ENCODE data around the gene IL1RAPL1.

IL1RAPL1 gene

DNA sequence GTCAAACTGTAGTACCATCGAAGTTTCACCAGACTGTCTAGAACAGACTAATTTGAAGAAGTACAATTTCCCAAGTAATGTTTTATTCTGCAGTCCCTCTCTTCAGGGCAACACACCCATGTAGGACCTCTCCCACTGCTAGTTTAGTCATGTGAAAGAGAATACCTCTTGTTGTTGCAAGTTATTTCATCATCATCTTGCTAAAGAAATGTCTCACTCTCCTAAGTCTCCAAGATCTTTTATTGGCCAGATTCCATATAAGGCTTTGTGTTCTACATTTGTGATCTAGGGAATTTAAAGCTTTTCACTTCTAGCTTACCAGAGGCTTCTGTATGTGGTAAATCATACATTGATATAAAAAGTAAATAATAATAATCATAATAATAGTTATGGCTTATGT is 882.8 kb downstream of the IL1RAPL1 start:
- no peak for DNase-seq (ENCODE audit: low read depth in 1 of 2, low spot score in 1 of 2)
- in situ Hi-C loops (cut with HindIII; ENCODE audit: low pct_unique_long_range_greater_than_20kb, low sequenced_read_pairs), result no loop called here
- TF ChIP-seq JUND (IDR thresholded peaks at IDR 0.05; ENCODE audit: low read depth), result no peak

DNA sequence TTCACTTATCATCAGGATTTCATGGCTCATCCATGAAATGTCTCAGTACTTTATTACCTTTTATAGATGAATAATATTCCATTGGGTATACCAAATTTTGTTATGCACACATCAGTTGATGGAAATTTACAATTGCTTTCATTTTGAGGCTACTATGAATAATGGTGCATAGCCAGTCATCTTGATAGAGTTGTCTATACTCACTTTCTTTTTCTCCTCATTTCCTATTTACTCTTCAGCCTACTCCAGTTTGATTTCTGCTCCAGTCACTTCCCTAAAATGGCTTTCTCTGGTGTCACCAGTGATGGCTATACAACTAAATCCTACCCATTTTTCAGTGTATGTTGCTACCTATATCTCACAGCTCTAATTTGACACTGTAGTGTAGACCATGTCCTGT is 884.6 kb downstream of the IL1RAPL1 start:
- in situ Hi-C loops (cut with HindIII; ENCODE audit: low pct_unique_long_range_greater_than_20kb, low sequenced_read_pairs), result no loop called here
- no peak for TF ChIP-seq JUND (IDR thresholded peaks at IDR 0.05; ENCODE audit: low read depth)
- no peak for DNase-seq (ENCODE audit: low read depth in 1 of 2, low spot score in 1 of 2)

DNA sequence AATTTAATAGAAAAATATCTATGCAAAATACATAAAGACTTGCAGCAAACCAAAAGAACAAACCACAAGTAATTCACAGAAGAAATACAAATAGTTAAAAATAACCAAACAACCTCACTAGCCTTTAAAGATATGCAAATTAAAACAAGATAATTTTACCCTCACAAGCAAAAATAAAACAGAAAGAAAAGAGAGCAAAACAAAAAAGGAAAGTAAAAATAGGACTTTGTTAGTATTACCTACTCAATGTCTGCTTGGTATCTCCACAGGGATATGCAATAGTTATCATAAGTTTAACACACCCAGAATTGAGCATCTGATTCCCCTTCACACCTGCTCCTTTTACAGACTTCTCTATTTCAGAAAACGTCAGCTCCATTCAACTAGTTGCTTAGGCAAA is 890.6 kb downstream of the IL1RAPL1 start:
- DNase-seq (ENCODE audit: low read depth in 1 of 2, low spot score in 1 of 2), result no peak
- in situ Hi-C loops (cut with HindIII; ENCODE audit: low pct_unique_long_range_greater_than_20kb, low sequenced_read_pairs), result no loop called here
- no peak for TF ChIP-seq JUND (IDR thresholded peaks at IDR 0.05; ENCODE audit: low read depth)

DNA sequence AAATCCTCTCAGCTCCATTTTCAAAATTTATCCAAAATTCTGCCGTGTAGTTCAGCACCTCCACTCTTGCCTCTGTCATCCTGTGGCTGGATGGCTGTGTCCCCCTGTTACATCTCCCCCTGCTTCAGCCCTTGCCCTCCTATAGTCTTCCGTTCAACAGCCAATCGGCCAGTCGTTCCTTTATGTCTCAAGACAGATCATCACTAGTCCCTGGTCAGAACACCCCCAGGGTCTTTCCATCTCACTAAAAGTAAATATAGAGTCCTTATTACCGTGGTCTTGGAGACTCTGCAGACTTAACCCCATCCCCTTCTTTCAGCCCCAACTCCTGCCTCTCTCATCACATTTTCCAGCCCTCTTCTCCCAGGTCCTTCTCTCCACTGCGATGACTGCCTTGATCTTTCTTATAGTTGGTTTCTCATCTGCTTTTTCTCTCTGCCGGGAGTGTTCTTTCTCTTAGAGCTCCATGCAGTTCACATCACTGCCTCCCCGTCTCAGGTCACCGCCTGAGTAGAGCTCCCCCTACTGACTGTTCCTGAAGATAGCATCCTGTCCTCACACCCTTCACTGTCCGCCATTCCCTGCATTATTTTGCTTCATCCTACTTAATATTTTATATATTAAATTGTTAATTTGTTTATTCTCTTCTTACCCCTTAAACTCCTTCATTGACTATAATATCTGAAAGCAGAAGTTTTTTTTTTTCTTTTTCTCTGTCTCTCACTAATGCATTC is 891.3 kb downstream of the IL1RAPL1 start:
- DNase-seq (ENCODE audit: low read depth in 1 of 2, low spot score in 1 of 2), result peak; percentile 12 to 53

GRCh38 chrX:29487214-29487613 is 900.0 kb downstream of the IL1RAPL1 start:
- in situ Hi-C loops (cut with HindIII; ENCODE audit: low pct_unique_long_range_greater_than_20kb, low sequenced_read_pairs), result no loop called here
- TF ChIP-seq JUND (IDR thresholded peaks at IDR 0.05; ENCODE audit: low read depth), result no peak
- DNase-seq (ENCODE audit: low read depth in 1 of 2, low spot score in 1 of 2), result no peak

More for the DNA sequence above, 891.3 kb downstream of the IL1RAPL1 start:
- in situ Hi-C loops (cut with HindIII; ENCODE audit: low pct_unique_long_range_greater_than_20kb, low sequenced_read_pairs), result no loop called here
- TF ChIP-seq JUND (IDR thresholded peaks at IDR 0.05; ENCODE audit: low read depth), result no peak

- in situ Hi-C loops (cut with HindIII; ENCODE audit: low pct_unique_long_range_greater_than_20kb, low sequenced_read_pairs), result no loop called here
- TF ChIP-seq JUND (IDR thresholded peaks at IDR 0.05; ENCODE audit: low read depth), result no peak
- no peak for DNase-seq (ENCODE audit: low read depth in 1 of 2, low spot score in 1 of 2)
Measured at GRCh38 chrX:29487714-29488113, 900.5 kb downstream of the IL1RAPL1 start.

DNA sequence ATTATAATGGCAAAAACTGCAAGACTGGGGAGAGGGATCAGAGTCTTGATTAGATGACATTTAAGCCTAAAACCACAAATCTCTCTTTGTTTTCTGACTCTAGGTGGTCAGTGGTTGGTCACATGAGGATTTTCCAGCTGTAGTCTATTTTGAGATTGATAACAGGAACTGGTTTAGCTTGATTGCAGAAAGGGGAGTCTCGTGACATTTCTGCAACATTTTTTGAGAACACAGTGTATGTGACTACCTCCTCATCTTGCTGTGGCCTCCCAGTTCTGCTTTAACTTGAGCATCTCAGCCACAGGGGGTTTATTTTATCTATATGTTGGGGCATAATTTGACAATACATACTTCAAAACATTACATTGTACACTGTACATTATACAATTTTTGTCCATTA is 901.7 kb downstream of the IL1RAPL1 start:
- TF ChIP-seq JUND (IDR thresholded peaks at IDR 0.05; ENCODE audit: low read depth), result no peak
- in situ Hi-C loops (cut with HindIII; ENCODE audit: low pct_unique_long_range_greater_than_20kb, low sequenced_read_pairs), result no loop called here
- no peak for DNase-seq (ENCODE audit: low read depth in 1 of 2, low spot score in 1 of 2)

GRCh38 chrX:29490606-29491005 is 903.4 kb downstream of the IL1RAPL1 start:
- in situ Hi-C loops (cut with HindIII; ENCODE audit: low pct_unique_long_range_greater_than_20kb, low sequenced_read_pairs), result no loop called here

GRCh38 chrX:29491659-29492058 is 904.4 kb downstream of the IL1RAPL1 start:
- TF ChIP-seq JUND (IDR thresholded peaks at IDR 0.05; ENCODE audit: low read depth), result no peak
- in situ Hi-C loops (cut with HindIII; ENCODE audit: low pct_unique_long_range_greater_than_20kb, low sequenced_read_pairs), result no loop called here
- no peak for DNase-seq (ENCODE audit: low read depth in 1 of 2, low spot score in 1 of 2)

More at GRCh38 chrX:29490606-29491005, 903.4 kb downstream of the IL1RAPL1 start:
- no peak for TF ChIP-seq JUND (IDR thresholded peaks at IDR 0.05; ENCODE audit: low read depth)
- DNase-seq (ENCODE audit: low read depth in 1 of 2, low spot score in 1 of 2), result no peak

DNA sequence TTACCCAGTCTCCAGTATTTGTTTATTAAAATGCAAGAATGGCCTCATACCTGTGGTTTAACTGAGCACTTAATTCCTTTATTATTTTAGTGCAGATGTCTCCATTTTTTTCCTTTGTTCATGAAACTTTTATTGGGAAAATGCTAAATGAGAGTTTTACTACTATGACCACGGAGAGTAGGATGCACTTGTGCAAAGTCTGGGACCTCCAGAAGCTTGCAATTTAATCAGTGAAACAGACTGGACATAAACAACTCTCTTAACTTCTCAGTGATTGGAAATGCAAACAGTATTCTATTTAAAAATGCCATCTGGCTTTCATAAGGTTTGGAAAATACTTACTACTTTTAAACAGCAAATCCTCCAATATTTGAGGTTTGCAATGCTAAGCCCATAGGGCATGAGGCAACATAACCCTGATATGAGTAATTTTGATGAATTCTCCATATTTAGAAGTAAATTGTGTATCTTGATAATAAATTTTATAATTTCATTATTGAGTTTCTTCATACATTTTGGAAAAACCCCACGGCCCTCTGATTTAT is 909.5 kb downstream of the IL1RAPL1 start:
- TF ChIP-seq JUND (IDR thresholded peaks at IDR 0.05; ENCODE audit: low read depth), result no peak
- DNase-seq (ENCODE audit: low read depth in 1 of 2, low spot score in 1 of 2), result no peak
- in situ Hi-C loops (cut with HindIII; ENCODE audit: low pct_unique_long_range_greater_than_20kb, low sequenced_read_pairs), result no loop called here

DNA sequence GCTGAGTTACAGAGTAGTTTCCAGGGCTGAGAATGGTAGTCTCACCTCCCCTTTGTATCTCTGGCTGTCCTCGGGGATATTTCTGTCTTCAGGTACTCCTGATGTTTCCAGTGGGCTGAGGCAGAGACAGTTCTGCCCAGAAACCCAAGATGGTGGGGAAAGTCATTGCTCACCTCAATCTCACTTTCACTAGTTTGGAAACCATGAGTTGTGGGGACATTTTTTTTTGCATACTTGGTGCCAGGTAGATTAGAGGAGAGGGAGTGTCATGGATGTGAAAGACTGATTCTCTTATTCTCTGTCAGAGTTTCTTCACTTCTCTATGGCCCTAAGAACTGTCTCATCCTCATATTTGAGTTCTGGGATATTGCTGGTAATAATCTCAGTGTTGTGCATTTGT is 919.5 kb downstream of the IL1RAPL1 start:
- in situ Hi-C loops (cut with HindIII; ENCODE audit: low pct_unique_long_range_greater_than_20kb, low sequenced_read_pairs), result no loop called here
- no peak for TF ChIP-seq JUND (IDR thresholded peaks at IDR 0.05; ENCODE audit: low read depth)
- no peak for DNase-seq (ENCODE audit: low read depth in 1 of 2, low spot score in 1 of 2)

DNA sequence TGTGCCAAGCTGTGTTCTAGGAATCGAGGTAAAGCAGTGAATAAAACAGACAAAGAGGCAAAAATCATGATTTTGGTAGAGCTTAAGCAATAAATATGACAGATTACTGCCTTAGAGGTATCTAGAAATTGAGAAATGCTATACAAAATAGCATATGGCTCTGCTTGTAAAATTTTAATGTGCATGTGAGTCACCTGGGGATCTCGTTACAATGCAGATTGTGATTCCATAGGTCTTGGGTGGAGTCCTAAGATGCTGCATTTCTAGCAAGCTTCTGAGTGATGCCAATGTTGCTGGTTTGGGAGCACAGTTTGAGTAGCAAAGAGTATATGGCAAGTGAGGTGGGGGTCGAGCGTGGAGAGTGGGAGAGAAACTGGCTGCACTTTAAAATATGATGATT is 930.9 kb downstream of the IL1RAPL1 start:
- DNase-seq (ENCODE audit: low read depth in 1 of 2, low spot score in 1 of 2), result no peak
- TF ChIP-seq JUND (IDR thresholded peaks at IDR 0.05; ENCODE audit: low read depth), result no peak
- in situ Hi-C loops (cut with HindIII; ENCODE audit: low pct_unique_long_range_greater_than_20kb, low sequenced_read_pairs), result no loop called here

GRCh38 chrX:29528281-29528680 is 941.0 kb downstream of the IL1RAPL1 start:
- no peak for TF ChIP-seq JUND (IDR thresholded peaks at IDR 0.05; ENCODE audit: low read depth)
- in situ Hi-C loops (cut with HindIII; ENCODE audit: low pct_unique_long_range_greater_than_20kb, low sequenced_read_pairs), result no loop called here
- DNase-seq (ENCODE audit: low read depth in 1 of 2, low spot score in 1 of 2), result no peak

DNA sequence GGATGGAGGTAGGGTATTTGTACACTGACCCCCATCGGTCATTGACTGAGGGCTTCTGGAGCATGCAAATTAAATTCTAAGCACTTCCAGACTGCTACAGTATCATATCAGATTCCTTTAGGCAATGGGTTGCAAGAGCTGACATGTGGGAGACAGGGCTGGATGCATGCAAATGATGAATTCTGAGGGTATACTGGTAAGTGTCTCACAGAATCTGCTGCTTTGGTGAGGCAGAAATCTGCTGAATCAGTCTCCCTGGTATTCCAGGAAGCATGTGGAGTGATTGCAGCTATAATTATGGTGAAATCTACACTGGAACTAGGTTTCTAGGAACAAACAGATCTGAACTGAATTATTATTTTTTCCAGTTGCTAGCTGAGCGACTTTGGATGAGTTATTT is 943.3 kb downstream of the IL1RAPL1 start:
- no peak for TF ChIP-seq JUND (IDR thresholded peaks at IDR 0.05; ENCODE audit: low read depth)
- in situ Hi-C loops (cut with HindIII; ENCODE audit: low pct_unique_long_range_greater_than_20kb, low sequenced_read_pairs), result no loop called here
- DNase-seq (ENCODE audit: low read depth in 1 of 2, low spot score in 1 of 2), result no peak

Data from T47D (cell line).